NCI-H526 treated with DMSO at 0.1 percent for 48 hours (cell line): Measurements from ENCODE around the gene LSAMP.

Experiments used
- DNase-seq: peaks from one replicate; lab custom pipeline; 2025; lab: John Stamatoyannopoulos, UW

LSAMP gene

DNA sequence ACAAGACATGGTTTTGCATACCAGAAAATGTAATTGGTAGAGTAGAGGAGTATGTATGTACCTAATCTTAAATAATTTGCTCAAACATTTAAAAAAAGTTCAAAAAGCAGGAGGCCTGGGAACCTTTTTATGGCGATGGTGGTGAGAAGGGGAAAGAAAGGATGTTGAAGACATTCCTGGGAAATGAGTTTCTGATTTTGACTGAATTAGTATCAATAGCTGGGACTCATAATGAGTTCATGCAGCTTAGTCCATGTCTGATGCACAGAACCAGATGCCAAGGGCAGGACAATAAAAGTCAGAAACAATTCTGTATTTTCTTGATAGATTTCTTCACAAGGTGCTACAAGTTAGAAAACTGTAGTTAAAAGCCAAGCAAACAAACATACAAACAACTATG, 426.6 kb downstream of the LSAMP start:
- DNase-seq = no peak

DNA sequence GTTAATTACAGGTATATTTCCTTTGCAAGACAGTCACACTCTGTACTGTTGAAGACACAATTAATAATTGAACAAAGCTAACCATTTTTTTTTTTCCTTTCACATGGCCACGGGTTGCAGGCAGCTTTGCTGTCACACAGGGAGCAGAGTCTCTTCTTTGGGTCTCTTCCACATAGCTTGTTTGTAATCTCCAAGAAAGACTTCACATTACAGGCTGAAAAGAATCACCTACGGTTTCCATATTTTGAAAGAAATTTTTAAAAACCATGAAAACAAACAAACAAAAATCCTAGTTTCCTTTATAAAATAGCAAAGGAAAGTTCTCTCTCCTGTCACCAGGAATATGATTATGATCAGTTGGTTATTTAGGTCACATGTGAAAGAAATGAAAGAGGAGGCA, 429.4 kb downstream of the LSAMP start:
- DNase-seq = no peak

DNA sequence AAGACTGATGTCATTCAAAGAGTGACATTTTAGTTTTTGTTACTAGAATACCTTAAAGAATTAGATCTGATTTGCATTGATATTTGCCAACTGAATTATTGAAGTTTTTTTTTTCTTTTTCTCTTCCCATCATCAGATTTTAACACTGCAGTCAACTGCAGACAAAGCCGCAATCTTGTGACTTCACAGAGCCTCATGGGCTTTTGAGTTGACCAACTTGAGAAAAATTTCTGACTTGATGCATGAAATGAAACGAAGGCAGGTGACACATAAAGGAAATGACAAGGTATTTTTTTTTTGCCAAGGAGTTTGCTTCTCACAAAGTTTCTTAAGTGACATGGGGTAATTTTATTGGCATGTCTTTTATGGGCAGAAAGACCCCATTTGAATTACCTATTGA, 438.3 kb downstream of the LSAMP start:
- DNase-seq = no peak

DNA sequence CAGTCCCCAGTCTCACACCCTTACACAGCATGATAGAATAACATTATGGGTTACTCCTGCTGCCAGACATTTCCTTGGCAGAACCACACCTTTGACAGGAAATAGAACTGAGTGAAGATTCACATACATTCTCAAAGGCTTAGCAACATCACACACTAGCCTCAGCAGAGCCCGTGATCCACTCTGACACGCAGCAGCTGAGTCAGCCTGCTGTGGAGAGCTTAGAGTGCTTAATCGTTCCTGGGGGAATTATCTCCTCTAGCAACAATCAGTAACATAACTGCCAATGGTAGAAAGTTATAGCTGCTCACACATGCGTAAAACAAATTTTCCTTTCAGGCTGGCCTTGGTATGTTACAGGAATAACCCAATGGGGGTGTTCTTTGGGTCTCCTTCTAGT, 439.9 kb downstream of the LSAMP start:
- no peak for DNase-seq

DNA sequence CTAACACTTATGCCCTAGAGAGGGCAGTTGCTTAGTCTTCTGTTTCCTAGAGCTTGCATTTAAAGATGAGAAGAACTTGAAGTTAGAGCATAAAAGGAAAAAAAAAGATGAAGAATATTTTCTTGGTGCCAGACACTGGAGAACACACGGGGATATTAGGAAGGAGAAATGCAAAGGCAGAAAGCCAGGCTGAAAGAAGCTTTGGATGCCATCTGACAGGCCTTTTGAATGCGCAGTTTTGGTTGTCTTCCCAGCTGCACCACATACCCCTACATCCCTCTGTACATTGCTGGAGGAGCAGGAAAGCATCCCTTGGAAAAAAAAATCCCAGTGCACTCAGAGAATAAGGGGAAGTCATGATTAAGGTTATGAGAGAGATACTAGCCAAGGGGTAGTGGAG, 443.1 kb downstream of the LSAMP start:
- no peak for DNase-seq

DNA sequence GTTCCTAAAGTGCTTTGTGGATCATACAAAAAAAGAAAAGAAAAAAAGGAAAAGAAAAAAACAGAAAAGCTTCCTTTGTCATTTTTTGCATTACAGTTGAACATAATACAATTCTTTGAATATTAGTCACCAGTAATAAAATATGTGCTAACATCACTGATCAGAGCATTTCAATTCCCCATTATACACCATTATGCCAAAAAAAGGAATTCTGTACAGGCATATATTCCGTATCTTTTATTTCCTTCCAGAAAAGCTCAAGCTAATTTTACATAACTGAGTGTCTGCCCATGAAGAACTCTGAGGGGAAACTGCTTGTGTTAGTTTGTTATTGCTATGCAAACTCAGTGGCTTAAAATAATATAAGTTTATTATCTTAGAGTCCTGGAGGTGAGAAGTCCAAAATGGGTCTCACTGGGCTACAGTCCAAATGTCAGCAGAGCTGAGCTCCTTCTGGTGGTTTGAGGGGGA, 444.1 kb downstream of the LSAMP start:
- DNase-seq = no peak

DNA sequence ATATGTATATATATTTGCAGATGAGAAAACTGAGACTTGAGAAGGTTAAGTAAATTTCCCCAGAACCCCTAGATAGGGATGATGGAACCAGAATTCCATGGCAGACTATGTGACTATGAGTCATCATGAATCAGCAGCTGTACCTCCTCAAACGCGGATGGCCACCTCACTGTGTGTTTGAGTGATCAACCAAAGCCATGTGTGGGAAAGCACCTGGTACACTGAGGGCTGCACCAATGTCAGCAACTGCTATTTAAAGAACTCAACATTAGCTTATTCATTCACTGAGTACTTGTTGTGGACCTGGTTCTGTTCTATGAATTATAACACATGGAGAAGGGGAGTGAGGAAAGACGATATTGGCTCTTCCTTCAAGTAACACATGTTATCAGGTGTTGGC, 445.0 kb downstream of the LSAMP start:
- no peak for DNase-seq

DNA sequence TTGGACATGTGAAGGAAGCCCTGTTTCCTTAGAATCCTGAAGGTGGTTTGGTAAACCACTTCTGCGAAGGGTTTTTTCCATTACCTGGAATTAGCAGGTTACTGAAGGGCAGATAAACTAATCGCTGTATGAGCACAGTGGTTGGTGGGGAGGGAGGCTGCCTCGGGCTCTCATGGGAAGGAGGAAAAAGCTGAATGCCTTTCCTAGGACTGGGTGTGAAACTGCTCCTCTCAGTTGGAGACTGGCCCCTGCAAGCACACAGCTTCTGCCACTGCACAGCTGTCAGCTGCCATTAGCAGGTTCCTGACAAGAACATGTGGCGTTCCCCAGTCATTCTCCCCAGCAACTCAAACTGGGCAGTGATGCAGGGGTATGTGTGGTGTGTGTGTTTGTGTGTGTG, 445.7 kb downstream of the LSAMP start:
- DNase-seq = no peak

DNA sequence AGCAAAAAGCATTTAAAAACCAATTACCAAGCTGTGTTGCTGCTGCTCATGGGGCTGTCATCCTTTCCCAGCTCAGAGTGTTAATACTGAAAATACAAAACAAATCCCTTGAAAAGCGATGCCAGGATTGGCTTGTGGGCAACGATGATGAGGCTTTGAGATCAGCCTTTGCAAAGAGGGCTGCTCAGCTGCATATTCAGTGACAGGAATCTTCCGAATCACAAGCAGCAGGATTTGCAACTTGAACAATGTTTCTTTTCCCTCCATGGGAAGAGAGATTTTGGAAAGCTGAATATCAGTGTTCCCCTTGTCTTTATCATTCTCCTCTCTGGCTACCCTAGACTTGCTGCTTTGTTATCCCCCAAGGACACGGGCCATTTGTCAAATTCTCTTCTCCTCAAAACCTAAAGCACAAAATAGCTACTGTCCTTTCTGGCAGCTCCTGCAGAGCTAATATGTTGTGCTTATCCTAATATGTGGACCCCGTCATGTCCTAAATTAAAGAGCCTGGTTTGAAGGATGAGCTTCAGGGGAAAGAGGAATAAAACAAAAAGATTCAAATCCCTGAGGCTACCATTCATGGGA, 446.2 kb downstream of the LSAMP start:
- no peak for DNase-seq

DNA sequence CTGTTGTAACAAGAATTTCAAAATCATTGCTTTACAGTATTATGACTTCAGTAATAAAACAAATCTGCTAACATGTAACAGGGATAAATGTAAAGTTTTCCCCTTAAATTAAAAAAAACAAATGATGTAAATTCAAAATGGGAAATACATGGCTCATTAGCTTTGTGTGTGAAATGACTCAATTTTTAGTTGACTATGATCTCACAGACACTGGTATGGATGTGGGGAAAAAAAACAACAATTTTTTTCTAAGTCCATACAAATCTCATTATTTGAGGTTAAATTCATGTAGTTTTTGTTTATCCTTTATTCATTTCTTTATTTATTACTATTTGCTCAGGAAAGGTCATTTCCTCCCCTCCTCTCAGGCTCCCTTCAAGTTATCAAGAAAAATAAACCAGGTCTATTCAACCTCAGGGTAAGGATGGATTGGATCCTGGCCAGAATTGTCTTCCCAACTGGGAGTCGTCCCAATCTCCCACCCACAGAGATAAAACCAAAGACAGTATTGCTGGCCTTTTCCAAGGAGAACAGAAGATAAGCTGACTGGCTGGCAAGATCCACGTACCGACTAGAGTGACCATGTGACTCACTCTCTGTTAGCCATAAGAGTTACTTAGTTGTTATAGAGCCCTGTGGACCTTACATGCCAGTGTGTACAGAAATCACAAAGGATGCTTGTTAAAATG, 448.7 kb downstream of the LSAMP start:
- no peak for DNase-seq

DNA sequence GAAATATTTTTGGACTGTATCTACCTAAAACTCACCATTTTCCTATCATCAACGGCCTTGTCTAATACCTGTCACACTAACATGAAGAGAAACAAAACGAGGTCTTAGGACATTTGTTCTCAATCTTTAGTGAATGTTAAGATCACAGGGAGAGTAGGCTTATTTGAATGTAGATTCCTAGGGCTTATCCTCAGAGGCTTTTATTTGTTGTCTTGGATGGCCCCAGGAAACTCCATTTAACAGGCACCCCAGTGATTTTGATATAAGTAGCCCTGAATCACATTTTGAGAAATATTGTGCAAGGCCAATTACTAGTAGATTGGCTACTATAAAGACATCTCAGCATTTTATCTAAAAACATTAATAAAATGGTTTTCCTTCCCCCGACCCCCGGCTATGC, 454.6 kb downstream of the LSAMP start:
- no peak for DNase-seq

DNA sequence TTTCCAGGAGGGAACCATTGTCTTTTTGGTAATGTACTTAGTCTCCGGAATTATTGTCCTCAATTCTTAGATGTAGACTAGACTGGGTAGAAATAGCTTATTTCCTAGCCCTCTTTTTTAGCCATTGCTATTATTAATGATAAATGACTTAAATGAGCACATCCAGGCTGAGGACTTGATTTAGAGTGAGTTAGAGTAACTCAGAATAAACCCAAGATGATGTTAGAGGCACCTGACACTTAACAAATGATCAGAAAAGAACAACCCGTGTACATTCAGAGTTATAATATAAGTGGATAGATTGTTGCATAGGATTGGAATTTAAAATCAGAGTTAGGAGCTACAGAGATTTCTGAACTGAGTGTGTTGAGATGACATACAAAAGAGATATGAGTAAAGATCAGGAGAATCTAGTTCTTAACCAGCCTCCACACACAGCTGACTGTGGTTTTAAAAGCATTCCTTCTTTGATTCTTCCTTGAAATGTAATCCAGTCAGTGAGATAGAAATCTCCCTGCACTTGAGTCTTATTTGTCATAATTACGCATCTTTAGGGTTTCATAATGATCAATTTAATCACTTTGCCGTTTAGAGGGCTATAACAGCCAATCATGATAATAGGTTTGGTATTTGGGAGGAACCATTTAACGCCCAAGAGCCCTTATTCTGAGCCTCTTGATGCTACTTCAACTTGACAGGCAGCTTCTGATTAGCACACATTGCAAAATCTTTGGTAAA, 455.4 kb downstream of the LSAMP start:
- DNase-seq = no peak

DNA sequence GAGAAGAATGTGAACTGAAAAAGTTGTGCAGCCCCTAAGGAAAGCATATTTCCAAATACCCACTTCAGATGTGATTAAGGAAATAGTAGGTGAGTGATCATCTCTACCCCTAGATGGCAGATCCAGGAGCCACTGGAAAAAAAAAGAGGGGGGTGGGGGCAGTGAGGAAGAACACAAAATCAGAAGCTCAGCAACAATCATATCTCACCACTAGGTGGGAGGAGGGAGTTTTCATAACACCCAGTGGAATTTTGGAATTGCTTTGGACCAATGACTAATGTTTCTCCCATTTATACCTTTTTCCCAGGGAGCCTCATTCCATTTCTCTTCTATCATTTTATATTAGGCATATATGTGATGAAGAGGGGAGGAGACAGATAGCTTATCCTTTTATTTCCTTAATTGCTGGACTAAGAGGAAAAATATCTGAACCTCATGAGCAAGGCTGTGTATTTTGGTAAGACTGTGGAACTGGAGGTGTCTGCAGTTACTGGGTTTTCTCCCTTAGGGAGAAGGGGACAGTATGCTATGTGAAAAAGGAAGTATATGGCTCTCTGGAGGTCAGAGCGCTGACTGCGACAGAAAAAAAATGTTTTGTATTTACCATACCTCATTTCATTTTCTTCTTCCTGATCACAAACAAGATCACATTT, 458.6 kb downstream of the LSAMP start:
- DNase-seq = no peak

DNA sequence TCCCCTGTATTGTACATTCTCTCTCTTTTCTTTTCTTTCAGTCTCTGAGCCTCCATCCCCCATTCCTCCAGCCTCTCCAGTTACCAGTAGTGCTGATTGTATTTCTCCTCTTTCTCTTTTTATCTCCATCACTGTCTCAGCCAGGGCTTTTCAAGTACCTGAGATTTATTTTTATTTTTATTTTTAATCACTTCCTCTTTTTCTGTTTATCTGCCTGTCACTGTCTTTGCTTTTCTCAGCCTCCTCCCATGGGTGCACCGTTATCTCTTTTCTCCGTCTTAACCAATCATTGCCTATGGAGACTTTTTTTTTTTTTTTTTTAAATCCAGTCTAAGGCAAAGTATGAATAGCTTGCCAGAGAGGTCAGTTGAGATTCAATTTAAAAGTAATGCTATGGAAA, 462.7 kb downstream of the LSAMP start:
- DNase-seq = no peak

DNA sequence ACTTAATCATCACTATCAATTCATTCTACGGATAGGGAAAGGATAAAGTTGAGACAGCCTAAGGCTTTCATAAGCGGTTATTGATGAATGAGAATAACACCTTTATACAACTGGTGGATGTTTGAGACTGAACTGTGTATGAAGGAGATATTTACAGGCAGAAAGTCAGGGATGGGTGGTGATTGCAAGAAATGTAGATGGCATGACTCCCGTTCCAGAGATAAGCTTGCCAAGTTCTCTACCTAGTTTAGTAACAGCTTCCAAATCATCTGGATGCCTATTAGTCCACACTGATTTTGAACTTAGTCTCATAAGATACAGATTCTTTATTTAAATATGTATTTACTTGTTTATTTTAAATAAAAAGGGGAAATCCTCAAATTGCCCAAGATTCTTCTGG, 463.2 kb downstream of the LSAMP start:
- no peak for DNase-seq

DNA sequence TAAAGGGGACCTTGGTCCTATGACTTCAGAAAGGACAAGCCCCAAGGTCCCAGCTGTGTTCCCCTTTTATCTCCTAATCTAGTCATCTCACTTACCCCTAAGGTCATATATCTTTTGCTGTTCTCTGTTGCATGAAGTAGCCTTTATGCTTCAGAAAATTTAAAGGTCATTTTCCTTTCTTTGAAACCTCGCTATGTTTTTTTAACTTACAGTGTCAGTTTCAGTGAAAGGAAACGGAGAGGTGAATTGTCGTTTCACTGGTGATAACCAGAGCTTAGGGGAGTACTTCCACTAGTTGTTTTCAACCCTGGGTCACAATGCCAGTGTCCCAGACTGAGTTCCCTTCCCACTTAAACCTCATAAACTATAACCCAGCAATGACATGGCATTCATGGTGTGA, 464.6 kb downstream of the LSAMP start:
- no peak for DNase-seq

DNA sequence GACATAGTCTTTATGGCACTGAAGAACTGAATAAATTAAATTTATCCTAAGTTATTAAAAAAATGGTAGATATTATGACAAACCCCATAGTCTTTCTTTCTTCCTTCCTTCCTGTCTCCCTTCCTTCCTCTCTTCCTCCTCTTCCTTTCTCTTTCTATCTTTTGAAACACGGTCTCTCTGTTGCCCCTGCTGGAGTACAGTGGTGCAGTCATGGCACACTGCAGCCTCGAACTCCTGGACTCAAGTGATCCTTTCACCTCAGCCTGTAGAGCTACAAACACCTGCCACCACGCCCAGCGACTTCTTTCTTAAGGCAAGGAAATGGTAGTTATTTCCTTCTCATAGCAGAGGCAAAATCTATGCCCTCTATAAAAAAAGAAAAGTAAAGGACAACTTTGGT, 467.4 kb downstream of the LSAMP start:
- no peak for DNase-seq

DNA sequence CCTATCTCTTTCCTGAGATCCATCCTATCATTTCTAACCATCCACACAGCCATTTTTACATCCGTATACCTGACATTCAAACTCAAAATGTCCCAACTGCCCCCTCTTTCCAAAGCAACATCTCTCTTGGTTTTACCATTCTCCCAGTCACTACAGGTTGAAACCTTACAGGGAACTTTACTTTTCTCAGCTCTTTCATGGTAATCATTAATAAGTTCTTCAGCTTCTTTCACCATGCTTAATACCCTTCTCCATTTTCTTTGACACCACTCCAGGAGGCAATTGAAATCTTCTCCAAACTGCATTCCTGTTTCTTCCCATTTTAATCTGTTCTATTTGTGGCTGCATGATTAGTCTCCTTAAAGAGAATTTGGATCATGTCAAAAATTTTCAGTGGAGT, 469.5 kb downstream of the LSAMP start:
- DNase-seq = no peak

DNA sequence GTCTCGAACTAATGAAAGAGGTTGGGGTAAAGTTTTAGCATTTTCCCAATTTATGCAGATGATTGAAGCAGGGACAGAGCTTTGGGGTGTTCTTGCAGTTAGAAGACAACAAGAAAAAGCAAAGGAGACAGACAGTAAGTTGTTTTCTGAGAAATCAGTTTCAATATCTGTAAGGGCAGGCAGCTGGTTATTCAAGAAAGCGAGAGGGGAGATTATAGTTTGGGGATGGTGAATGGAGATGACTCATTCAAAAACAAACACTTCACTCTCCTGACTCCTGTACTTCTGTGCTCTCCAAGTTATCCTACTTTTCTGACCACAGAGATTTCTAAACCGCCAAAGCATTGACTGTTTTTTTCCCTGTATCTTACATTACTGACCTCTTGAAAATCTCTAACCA, 469.9 kb downstream of the LSAMP start:
- no peak for DNase-seq

DNA sequence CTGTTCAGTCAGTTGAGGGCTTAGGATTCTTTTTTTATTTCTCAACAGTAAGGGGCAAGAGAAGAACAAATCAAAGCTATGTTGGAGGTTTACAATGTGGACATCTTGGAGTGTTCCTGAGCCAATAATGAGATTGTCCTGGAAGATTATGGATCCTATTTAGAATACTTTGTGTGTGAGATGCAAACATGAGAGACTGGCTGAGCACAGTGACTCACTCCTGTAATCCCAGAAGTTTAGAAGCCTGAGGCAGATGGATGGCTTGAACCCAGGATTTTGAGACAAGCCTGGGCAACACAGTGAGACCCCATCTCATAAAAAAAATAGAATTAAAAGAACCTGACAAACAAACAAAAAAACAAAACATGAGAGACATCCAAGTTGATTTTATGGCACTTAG, 470.3 kb downstream of the LSAMP start:
- DNase-seq = no peak

DNA sequence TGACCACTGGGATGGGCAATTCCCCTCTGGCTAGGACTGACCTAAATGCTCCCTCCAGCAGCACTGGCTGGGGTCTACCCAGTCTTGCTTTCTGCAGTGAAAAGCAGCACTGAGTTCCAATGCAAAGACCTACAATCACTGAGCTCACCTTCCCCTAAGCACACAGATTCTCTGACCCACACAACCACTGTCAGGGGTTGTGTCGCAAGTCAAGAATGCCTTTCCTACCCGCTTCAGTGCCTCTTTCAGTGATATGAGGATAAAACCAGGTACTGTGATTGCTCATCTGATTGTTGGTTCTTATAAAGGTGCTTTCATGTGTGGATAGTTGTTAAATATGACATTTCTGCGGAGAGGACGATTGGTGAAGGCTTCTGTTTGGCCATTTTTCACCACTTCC, 476.4 kb downstream of the LSAMP start:
- DNase-seq = no peak

DNA sequence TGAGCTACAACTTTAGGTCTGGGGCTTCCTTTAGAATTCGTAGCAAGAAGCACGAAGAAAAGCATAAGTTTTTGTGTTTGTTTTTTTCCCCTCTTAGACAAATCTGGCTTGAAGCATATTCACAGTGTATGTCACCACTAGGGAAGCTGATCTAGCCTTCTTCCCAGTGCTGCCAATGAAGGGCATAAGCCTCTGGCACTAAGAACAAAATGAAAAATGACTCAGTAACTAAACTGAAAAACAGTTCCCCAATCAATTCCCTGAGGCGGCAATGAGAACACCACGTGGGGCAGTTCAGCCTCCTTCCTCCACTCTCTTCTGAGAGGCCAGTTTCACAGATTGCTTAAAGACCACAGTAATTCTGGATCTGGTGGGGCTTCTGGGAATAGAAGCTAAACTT, 483.9 kb downstream of the LSAMP start:
- DNase-seq = no peak

DNA sequence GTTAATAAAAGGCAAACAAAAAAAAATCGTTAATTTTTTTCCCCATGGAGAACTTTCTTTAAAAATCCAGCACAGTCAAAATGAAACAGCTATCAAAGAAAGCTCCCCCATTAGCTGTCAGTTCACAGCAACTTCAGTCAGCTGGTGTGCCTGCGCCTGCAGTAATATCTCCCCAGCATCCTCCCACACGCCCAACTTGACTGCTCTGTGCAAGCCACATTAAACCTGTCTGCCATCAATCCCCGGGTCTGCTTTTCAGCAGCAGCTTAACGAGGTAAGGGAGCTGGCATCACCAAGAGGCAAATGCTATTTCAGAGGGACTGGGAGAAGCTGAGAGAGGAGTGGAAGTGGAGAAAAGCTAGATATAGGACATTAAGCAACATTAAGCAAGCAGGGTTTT, 484.5 kb downstream of the LSAMP start:
- no peak for DNase-seq
